ENCODE measurements around the gene PDE4D. TPM values are rescaled to one million over a fixed set of nuclear protein-coding genes. Genes with fewer than 3 reads are reported as not detected.
"Not testable (repeated sequence)": the region's sequence is repeated elsewhere in the genome, so short reads cannot be mapped to it uniquely, and the experiment has no call there.

Gene PDE4D
- total and polyA plus RNA-seq, 2 donors (not counting 1 experiment from before 2014, with no cell fraction given), result 14.9 to 171 TPM

DNA sequence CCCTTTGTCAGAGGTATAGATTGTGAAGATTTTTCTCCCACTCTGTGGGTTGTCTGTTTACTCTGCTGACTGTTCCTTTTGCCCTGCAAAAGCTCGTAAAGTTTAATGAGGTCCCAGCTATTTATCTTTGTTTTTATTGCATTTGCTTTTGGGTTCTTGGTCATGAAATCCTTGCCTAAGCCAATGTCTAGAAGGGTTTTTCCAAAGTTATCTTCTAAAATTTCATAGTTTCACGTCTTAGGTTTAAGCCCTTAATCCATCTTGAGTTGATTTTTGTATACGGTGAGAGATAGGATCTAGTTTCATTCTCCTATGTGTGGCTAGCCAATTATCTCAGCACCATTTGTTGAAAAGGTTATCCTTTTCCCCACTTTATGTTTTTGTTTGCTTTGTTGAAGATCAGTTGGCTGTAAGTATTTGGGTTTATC lies 590.2 kb downstream of the PDE4D start:
- DNase-seq; H3K36me3 ChIP-seq (replicated peaks in 1 of 2; ENCODE audit: control extremely low read depth in 1 of 2, control insufficient read depth in 1 of 2, extremely low read depth in 1 of 2, insufficient read depth in 2 of 2, low read length in 1 of 2); H3K27me3 ChIP-seq (replicated peaks in 1 of 4; ENCODE audit: control extremely low read depth in 1 of 4, control insufficient read depth in 3 of 4, insufficient read depth in 4 of 4, low read length in 3 of 4); H2AFZ ChIP-seq (ENCODE audit: insufficient read depth, low read depth, low read length, poor library complexity, severe bottlenecking); H3K9me3 Mint-ChIP-seq (ENCODE audit: insufficient read depth); intact Hi-C loops (cut with micrococcal nuclease); CTCF ChIA-PET; H3K4me3 ChIP-seq (ENCODE audit: control extremely low read depth in 1 of 5, extremely low read depth in 1 of 5, insufficient read depth in 1 of 5, low read depth in 2 of 5, low read length in 4 of 5); H3K4me2 ChIP-seq (replicated peaks; ENCODE audit: low read depth, low read length, poor library complexity, severe bottlenecking); H3K9ac ChIP-seq (ENCODE audit: low read length); H3K27ac ChIP-seq (ENCODE audit: low read length in 2 of 2); H3K79me2 ChIP-seq (ENCODE audit: control insufficient read depth, insufficient read depth, low read length); H3K27me3 Mint-ChIP-seq; H3K27ac Mint-ChIP-seq; H3K9me3 ChIP-seq (ENCODE audit: control extremely low read depth in 1 of 3, control insufficient read depth in 2 of 3, insufficient read depth in 1 of 3, low read length in 2 of 3); H3K4me3 Mint-ChIP-seq; H3K4me1 ChIP-seq (ENCODE audit: control insufficient read depth in 2 of 2, insufficient read depth in 2 of 2, low read length in 2 of 2); POLR2A ChIA-PET; H4K20me1 ChIP-seq (ENCODE audit: control insufficient read depth, insufficient read depth, low read length, poor library complexity, severe bottlenecking); H3K4me1 Mint-ChIP-seq; ATAC-seq (ENCODE audit: low read depth): not testable (repeated sequence)
- WGBS (ENCODE audit: insufficient coverage), result 100% methylated on average over 1 of the region's 3 CpGs

DNA sequence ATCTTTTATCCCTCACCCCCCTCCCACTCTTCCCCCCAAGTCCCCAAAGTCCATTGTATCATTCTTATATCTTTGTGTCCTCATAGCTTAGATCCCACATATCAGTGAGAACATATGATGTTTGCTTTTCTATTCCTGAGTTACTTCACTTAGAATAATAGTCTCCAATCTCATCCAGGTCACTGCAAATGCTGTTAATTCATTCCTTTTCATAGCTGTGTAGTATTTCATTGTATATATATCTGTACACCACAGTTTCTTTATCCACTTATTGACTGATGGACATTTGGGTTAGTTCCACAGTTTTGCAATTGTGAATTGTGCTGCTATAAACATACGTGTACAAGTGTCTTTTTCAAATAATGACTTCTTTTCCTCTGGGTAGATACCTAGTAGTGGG lies 591.0 kb downstream of the PDE4D start:
- H3K4me3 Mint-ChIP-seq; CTCF ChIA-PET; intact Hi-C loops (cut with micrococcal nuclease); H3K27ac Mint-ChIP-seq; DNase-seq; H3K9me3 Mint-ChIP-seq (ENCODE audit: insufficient read depth); H3K79me2 ChIP-seq (ENCODE audit: control insufficient read depth, insufficient read depth, low read length); H2AFZ ChIP-seq (ENCODE audit: insufficient read depth, low read depth, low read length, poor library complexity, severe bottlenecking); H3K9me3 ChIP-seq (ENCODE audit: control extremely low read depth in 1 of 3, control insufficient read depth in 2 of 3, insufficient read depth in 1 of 3, low read length in 2 of 3); H3K27ac ChIP-seq (ENCODE audit: low read length in 2 of 2); H3K9ac ChIP-seq (ENCODE audit: low read length); H3K4me3 ChIP-seq (ENCODE audit: control extremely low read depth in 1 of 5, extremely low read depth in 1 of 5, insufficient read depth in 1 of 5, low read depth in 2 of 5, low read length in 4 of 5); H4K20me1 ChIP-seq (ENCODE audit: control insufficient read depth, insufficient read depth, low read length, poor library complexity, severe bottlenecking); H3K4me2 ChIP-seq (replicated peaks; ENCODE audit: low read depth, low read length, poor library complexity, severe bottlenecking); H3K27me3 Mint-ChIP-seq; H3K4me1 Mint-ChIP-seq; ATAC-seq (ENCODE audit: low read depth); H3K27me3 ChIP-seq (replicated peaks in 1 of 4; ENCODE audit: control extremely low read depth in 1 of 4, control insufficient read depth in 3 of 4, insufficient read depth in 4 of 4, low read length in 3 of 4); POLR2A ChIA-PET; H3K36me3 ChIP-seq (replicated peaks in 1 of 2; ENCODE audit: control extremely low read depth in 1 of 2, control insufficient read depth in 1 of 2, extremely low read depth in 1 of 2, insufficient read depth in 2 of 2, low read length in 1 of 2); H3K4me1 ChIP-seq (ENCODE audit: control insufficient read depth in 2 of 2, insufficient read depth in 2 of 2, low read length in 2 of 2): not testable (repeated sequence)
- no CpG with 5 or more reads among the region's 1 CpG for WGBS (ENCODE audit: insufficient coverage)

DNA sequence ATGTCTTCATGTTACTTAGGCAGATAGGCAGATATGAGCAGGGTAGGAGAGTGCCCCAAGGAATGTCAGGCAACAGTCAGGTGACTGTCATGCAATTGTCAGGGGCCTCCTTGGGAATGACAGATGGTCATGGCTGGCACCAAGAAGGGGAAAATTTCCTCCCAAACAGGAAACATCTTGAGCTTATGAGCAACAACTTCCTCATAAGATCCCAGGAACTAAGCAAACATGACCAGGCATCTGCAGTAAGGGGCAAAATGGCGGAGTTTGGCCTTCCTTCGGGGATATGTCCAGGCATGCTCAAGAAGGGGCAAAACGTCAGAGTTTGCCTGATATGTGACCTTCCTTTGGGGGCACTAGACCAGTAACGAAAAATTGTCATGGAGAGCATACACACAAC lies 591.8 kb downstream of the PDE4D start:
- ChIA-PET CTCF (no interaction called here), POLR2A (no interaction called here)
- Histone ChIP-seq H3K36me3 (replicated peaks in 1 of 2; ENCODE audit: control extremely low read depth in 1 of 2, control insufficient read depth in 1 of 2, extremely low read depth in 1 of 2, insufficient read depth in 2 of 2, low read length in 1 of 2) (no peaks in the 10 kb centered on the region), H3K79me2 (ENCODE audit: control insufficient read depth, insufficient read depth, low read length) (no peaks in the 10 kb centered on the region), H3K9me3 (ENCODE audit: control extremely low read depth in 1 of 3, control insufficient read depth in 2 of 3, insufficient read depth in 1 of 3, low read length in 2 of 3) (no peaks in the 10 kb centered on the region), H4K20me1 (ENCODE audit: control insufficient read depth, insufficient read depth, low read length, poor library complexity, severe bottlenecking) (no peaks in the 10 kb centered on the region), H3K9ac (ENCODE audit: low read length) (no peak overlapping the region), H3K27me3 (replicated peaks in 1 of 4; ENCODE audit: control extremely low read depth in 1 of 4, control insufficient read depth in 3 of 4, insufficient read depth in 4 of 4, low read length in 3 of 4) (no peaks in the 10 kb centered on the region), H2AFZ (ENCODE audit: insufficient read depth, low read depth, low read length, poor library complexity, severe bottlenecking) (no peak overlapping the region), H3K27ac (ENCODE audit: low read length in 2 of 2) (no peak overlapping the region), H3K4me2 (replicated peaks; ENCODE audit: low read depth, low read length, poor library complexity, severe bottlenecking) (no peak overlapping the region), H3K4me3 (ENCODE audit: control extremely low read depth in 1 of 5, extremely low read depth in 1 of 5, insufficient read depth in 1 of 5, low read depth in 2 of 5, low read length in 4 of 5) (no peak overlapping the region), H3K4me1 (ENCODE audit: control insufficient read depth in 2 of 2, insufficient read depth in 2 of 2, low read length in 2 of 2) (no peaks in the 10 kb centered on the region)
- Mint-ChIP-seq H3K4me1 (peaks cover 12% of the 10 kb centered on the region), H3K27me3 (no peaks in the 10 kb centered on the region), H3K9me3 (ENCODE audit: insufficient read depth) (no peaks in the 10 kb centered on the region), H3K4me3 (no peak overlapping the region), H3K27ac (no peak overlapping the region)
- no peak for TF ChIP-seq EZH2 (IDR thresholded peaks at IDR 0.05; ENCODE audit: borderline replicate concordance, insufficient read depth, low read depth, low read length, poor library complexity, severe bottlenecking)
- ATAC-seq (ENCODE audit: low read depth), result no peak
- DNase-seq, result no peak
- intact Hi-C loops (cut with micrococcal nuclease), result no loop called here
- 87% methylated on average over 4 of the region's 4 CpGs for WGBS (ENCODE audit: insufficient coverage)
